ENCODE data around the gene GPD1.

DNA sequence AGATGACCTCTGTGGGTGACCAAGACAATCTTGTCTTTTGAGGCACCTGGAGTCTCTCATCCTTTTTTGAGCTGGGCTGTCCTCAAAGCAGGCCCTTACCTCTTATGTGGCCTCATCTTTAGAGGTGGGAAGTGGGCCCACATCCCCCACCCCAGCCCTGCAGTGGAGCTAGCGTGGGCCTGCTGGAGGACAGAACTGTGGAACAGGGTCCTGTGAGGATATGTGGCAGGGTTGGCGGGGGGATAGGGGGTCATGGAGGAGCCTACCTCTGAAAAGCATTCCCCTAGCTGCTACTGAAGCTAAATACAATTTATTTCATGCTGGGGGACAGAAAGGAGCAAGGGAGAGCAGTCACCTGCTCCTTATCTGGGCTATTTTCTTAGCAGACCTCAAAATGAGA lies 457 bp upstream of the GPD1 start:
- TF ChIP-seq, protein P1, sequence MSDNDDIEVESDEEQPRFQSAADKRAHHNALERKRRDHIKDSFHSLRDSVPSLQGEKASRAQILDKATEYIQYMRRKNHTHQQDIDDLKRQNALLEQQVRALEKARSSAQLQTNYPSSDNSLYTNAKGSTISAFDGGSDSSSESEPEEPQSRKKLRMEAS (IDR thresholded peaks at IDR 0.05): no peak
- TF ChIP-seq CREB1 (IDR thresholded peaks at IDR 0.05; ENCODE audit: low read depth): no peak
- no peak for TF ChIP-seq REST (IDR thresholded peaks at IDR 0.05; ENCODE audit: low read depth)
- TF ChIP-seq ZBTB7A (IDR thresholded peaks at IDR 0.05; ENCODE audit: low read depth): no peak
- no peak for TF ChIP-seq NFIC (IDR thresholded peaks at IDR 0.05)
- no peak for TF ChIP-seq YY1 (IDR thresholded peaks at IDR 0.05; ENCODE audit: low read depth)
- TF ChIP-seq TEAD4 (IDR thresholded peaks at IDR 0.05): no peak
- no peak for TF ChIP-seq EP300 (IDR thresholded peaks at IDR 0.05; ENCODE audit: borderline replicate concordance)
- no peak for TF ChIP-seq RAD21 (IDR thresholded peaks at IDR 0.05; ENCODE audit: low read depth)
- TF ChIP-seq CEBPB (IDR thresholded peaks at IDR 0.05): no peak
- TF ChIP-seq TAF1 (IDR thresholded peaks at IDR 0.05; ENCODE audit: low read depth): no peak
- TF ChIP-seq FOXM1 (IDR thresholded peaks at IDR 0.05; ENCODE audit: borderline replicate concordance, low read depth): no peak
- TF ChIP-seq TCF12 (IDR thresholded peaks at IDR 0.05; ENCODE audit: low read depth): no peak
- no peak for TF ChIP-seq EGR1 (IDR thresholded peaks at IDR 0.05)
